HepG2 (cell line): ENCODE data around the gene GATD1. TPM values are rescaled to one million over a fixed set of nuclear protein-coding genes. Genes with fewer than 3 reads are reported as not detected.
A peak's percentile ranks its signal among the peaks of the same experiment; 100 is the strongest.

Experiments
- ARID2 ChIP-seq: sonication (generic); formaldehyde crosslinking; IDR thresholded peaks from 2 replicates; pipeline ENCODE4 v1.8.1; 2022; ENCODE audit warnings: mild to moderate bottlenecking, missing genetic modification reagents, borderline replicate concordance
- ARNT ChIP-seq: fragments of 450-650 bp; IDR thresholded peaks from 2 replicates; pipeline ENCODE4 v1.6.1; 2017
- BRD4 ChIP-seq: sonication (generic); formaldehyde crosslinking; IDR thresholded peaks from 2 replicates; pipeline ENCODE4 v1.4.0; 2020; ENCODE audit warnings: missing genetic modification reagents
- GFI1 ChIP-seq: sonication (generic); formaldehyde crosslinking; IDR thresholded peaks from 2 replicates; pipeline ENCODE4 v1.5.0; 2020; ENCODE audit warnings: missing genetic modification reagents, mild to moderate bottlenecking, borderline replicate concordance
- HNRNPK ChIP-seq: fragments of 200-400 bp; formaldehyde crosslinking; IDR thresholded peaks from 2 replicates; pipeline ENCODE4 v1.6.1; 2018; ENCODE audit warnings: low read length, low read depth, moderate library complexity, mild to moderate bottlenecking; ENCODE audit not compliant: poor library complexity, severe bottlenecking
- HOXA7 ChIP-seq: sonication (generic); formaldehyde crosslinking; IDR thresholded peaks from 2 replicates; pipeline ENCODE4 v1.8.1; 2022; ENCODE audit warnings: mild to moderate bottlenecking, missing genetic modification reagents, moderate library complexity
- NCOA2 ChIP-seq: sonication (generic); formaldehyde crosslinking; IDR thresholded peaks from 2 replicates; pipeline ENCODE4 v1.8.0; 2022; ENCODE audit warnings: inconsistent platforms
- ONECUT2 ChIP-seq: sonication (generic); formaldehyde crosslinking; IDR thresholded peaks from 2 replicates; pipeline ENCODE4 v1.4.0; 2020; ENCODE audit warnings: missing genetic modification reagents
- PHF20 ChIP-seq: sonication (generic); formaldehyde crosslinking; IDR thresholded peaks from 2 replicates; pipeline ENCODE4 v1.5.0; 2020; ENCODE audit warnings: mild to moderate bottlenecking, missing genetic modification reagents
- PPARG ChIP-seq: conservative IDR thresholded peaks from 2 replicates; pipeline ENCODE4 v1.6.1; 2016; ENCODE audit warnings: missing biosample characterization, missing genetic modification reagents
- SIX4 ChIP-seq: sonication (generic); formaldehyde crosslinking; IDR thresholded peaks from 2 replicates; pipeline ENCODE4 v1.4.0; 2020; ENCODE audit warnings: missing genetic modification reagents
- TBP ChIP-seq: sonication (generic); formaldehyde crosslinking; IDR thresholded peaks from 2 replicates; pipeline ENCODE4 v1.5.0; 2020; ENCODE audit warnings: missing genetic modification reagents
- TCF12 ChIP-seq, 2 experiments: fragments of 450-650 bp in 1 of 2; sonication (generic) in 1 of 2; formaldehyde crosslinking in 1 of 2; IDR thresholded peaks; 2 replicates each; pipeline versions ENCODE4 v1.6.1 to v1.8.0; 2017 to 2022; ENCODE audit warnings: antibody characterized with exemption in 1 of 2, mild to moderate bottlenecking in 1 of 2, missing genetic modification reagents in 1 of 2, moderate library complexity in 1 of 2
- ZNF136 ChIP-seq: sonication (generic); formaldehyde crosslinking; IDR thresholded peaks from 2 replicates; pipeline ENCODE4 v1.8.1; 2022; ENCODE audit warnings: low read depth, mild to moderate bottlenecking, moderate library complexity, missing genetic modification reagents
- ZNF432 ChIP-seq: sonication (generic); formaldehyde crosslinking; IDR thresholded peaks from 2 replicates; pipeline ENCODE4 v1.5.0; 2020; ENCODE audit warnings: missing genetic modification reagents, mild to moderate bottlenecking, borderline replicate concordance
- ZNF557 ChIP-seq: sonication (generic); formaldehyde crosslinking; IDR thresholded peaks from 2 replicates; pipeline ENCODE4 v1.4.0; 2020; ENCODE audit warnings: missing genetic modification reagents
- ZNF724P ChIP-seq: sonication (generic); formaldehyde crosslinking; IDR thresholded peaks from 2 replicates; pipeline ENCODE4 v1.8.0; 2022; ENCODE audit warnings: missing genetic modification reagents, borderline replicate concordance
- ZNF839 ChIP-seq: sonication (generic); formaldehyde crosslinking; IDR thresholded peaks from 2 replicates; pipeline ENCODE4 v1.4.0; 2020; ENCODE audit warnings: missing genetic modification reagents, mild to moderate bottlenecking, borderline replicate concordance
- polyA plus RNA-seq, 8 experiments: library from polyadenylated mRNA; depleted of rRNA in 3 of 8; stranded (reverse) in 7 of 8; unstranded in 1 of 8; fragments of >200 nt; fragmentation: Illumina TruSeq in 4 of 8; extraction: Trizol in 4 of 8; gene quantifications; 2 replicates each; pipeline versions ENCODE4 v1.2.1 to v1.2.3, GENCODE V29; 2011 to 2016; ENCODE audit warnings: low read depth in 4 of 8, missing spikeins in 1 of 8, mixed read lengths in 1 of 8; ENCODE audit not compliant: insufficient read depth in 1 of 8
- total RNA-seq, 5 experiments: library from RNA; depleted of rRNA; stranded (reverse); fragments of >200 nt; fragmentation: Illumina TruSeq; extraction: Trizol; gene quantifications; 2 replicates each; pipeline ENCODE4 v1.2.3, GENCODE V29; 2016; ENCODE audit warnings: low read depth in 1 of 5
- TF ChIP-seq, protein P1 (sequence below): sonication (generic); formaldehyde crosslinking; IDR thresholded peaks from 2 replicates; pipeline ENCODE4 v1.5.1; 2020; ENCODE audit warnings: mild to moderate bottlenecking, moderate library complexity, missing genetic modification reagents
- TF ChIP-seq, protein P2 (sequence below): sonication (generic); formaldehyde crosslinking; conservative IDR thresholded peaks from 2 replicates; pipeline ENCODE4 v1.8.0; 2022; ENCODE audit warnings: missing genetic modification reagents
- TF ChIP-seq, protein P3 (sequence below): sonication (generic); formaldehyde crosslinking; IDR thresholded peaks from 2 replicates; pipeline ENCODE4 v1.5.1; 2020; ENCODE audit warnings: mild to moderate bottlenecking, missing genetic modification reagents, moderate library complexity
- TF ChIP-seq, protein P4 (sequence below): sonication (generic); formaldehyde crosslinking; IDR thresholded peaks from 2 replicates; pipeline ENCODE4 v1.4.0; 2020; ENCODE audit warnings: missing genetic modification reagents

Gene GATD1
- total and polyA plus RNA-seq, 2 of the 13 experiments (the other 11 are each of a cell fraction or from before 2014, with no cell fraction given), result 31.3 to 60.5 TPM

DNA sequence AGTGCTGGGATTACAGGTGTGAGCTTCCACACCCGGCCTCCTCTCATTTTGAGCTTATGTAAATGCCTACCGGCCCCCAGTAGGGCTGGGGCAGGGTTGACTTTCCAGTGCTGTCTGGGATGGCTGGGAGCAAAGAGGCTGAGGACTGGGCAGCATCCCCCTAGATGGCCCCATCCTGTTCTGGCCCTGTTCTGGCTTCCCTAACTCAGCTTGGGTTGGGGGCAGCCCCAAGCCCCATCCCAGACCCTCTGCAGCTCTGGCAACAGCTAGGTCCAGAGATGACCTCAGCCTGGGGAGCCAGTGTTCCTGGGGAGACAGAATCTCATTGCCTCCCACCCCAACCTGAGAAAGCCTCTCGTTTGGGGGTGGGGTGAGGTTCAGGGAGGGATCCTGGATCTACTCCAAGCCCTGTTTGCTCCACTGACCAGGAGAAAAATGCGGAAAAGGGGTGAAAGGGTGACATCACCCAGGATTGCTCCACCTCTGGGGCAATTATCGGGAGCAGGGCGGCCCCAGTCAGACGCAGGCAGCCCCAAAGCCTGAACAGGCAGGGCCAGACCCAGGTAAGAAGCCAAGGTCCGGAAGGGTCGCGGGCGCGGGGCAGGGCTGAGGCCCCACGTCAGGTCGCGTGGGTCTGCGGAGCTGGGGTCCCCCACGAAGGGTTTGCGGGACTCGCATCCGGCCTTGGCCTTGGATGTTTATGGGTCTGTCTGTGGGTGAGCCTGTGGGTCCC lies 41.3 kb upstream of the GATD1 start, which contains the start of gene PNPLA2 (continued):
- TF ChIP-seq TBP (CRISPR knock-in tag) (no peak), ZNF136 (CRISPR knock-in tag) (no peak), HNRNPK (no peak), TCF12 (IDR thresholded peaks at IDR 0.05) (no peak), TCF12 (CRISPR knock-in tag; IDR thresholded peaks at IDR 0.05) (no peak), ONECUT2 (CRISPR knock-in tag) (no peak), PHF20 (CRISPR knock-in tag) (no peak), NCOA2 (no peak), ZNF724P (no peak), SIX4 (no peak), ZNF557 (CRISPR knock-in tag) (no peak), HOXA7 (CRISPR knock-in tag) (no peak), ARID2 (CRISPR knock-in tag) (no peak), ZNF839 (CRISPR knock-in tag) (no peak), PPARG (peak; percentile 49; the same call in 1 of the 2 replicates), GFI1 (CRISPR knock-in tag) (peak; percentile 60; the same call in 1 of the 2 replicates), BRD4 (CRISPR knock-in tag) (no peak), ZNF432 (CRISPR knock-in tag) (no peak), ARNT (no peak)
- TF ChIP-seq, protein P1, sequence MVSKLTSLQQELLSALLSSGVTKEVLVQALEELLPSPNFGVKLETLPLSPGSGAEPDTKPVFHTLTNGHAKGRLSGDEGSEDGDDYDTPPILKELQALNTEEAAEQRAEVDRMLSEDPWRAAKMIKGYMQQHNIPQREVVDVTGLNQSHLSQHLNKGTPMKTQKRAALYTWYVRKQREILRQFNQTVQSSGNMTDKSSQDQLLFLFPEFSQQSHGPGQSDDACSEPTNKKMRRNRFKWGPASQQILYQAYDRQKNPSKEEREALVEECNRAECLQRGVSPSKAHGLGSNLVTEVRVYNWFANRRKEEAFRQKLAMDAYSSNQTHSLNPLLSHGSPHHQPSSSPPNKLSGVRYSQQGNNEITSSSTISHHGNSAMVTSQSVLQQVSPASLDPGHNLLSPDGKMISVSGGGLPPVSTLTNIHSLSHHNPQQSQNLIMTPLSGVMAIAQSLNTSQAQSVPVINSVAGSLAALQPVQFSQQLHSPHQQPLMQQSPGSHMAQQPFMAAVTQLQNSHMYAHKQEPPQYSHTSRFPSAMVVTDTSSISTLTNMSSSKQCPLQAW (CRISPR knock-in tag), result peak; percentile 57
- TF ChIP-seq, protein P2, sequence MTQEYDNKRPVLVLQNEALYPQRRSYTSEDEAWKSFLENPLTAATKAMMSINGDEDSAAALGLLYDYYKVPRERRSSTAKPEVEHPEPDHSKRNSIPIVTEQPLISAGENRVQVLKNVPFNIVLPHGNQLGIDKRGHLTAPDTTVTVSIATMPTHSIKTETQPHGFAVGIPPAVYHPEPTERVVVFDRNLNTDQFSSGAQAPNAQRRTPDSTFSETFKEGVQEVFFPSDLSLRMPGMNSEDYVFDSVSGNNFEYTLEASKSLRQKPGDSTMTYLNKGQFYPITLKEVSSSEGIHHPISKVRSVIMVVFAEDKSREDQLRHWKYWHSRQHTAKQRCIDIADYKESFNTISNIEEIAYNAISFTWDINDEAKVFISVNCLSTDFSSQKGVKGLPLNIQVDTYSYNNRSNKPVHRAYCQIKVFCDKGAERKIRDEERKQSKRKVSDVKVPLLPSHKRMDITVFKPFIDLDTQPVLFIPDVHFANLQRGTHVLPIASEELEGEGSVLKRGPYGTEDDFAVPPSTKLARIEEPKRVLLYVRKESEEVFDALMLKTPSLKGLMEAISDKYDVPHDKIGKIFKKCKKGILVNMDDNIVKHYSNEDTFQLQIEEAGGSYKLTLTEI, result no peak
- TF ChIP-seq, protein P3, sequence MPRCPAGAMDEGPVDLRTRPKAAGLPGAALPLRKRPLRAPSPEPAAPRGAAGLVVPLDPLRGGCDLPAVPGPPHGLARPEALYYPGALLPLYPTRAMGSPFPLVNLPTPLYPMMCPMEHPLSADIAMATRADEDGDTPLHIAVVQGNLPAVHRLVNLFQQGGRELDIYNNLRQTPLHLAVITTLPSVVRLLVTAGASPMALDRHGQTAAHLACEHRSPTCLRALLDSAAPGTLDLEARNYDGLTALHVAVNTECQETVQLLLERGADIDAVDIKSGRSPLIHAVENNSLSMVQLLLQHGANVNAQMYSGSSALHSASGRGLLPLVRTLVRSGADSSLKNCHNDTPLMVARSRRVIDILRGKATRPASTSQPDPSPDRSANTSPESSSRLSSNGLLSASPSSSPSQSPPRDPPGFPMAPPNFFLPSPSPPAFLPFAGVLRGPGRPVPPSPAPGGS (CRISPR knock-in tag), result no peak
- TF ChIP-seq, protein P4, sequence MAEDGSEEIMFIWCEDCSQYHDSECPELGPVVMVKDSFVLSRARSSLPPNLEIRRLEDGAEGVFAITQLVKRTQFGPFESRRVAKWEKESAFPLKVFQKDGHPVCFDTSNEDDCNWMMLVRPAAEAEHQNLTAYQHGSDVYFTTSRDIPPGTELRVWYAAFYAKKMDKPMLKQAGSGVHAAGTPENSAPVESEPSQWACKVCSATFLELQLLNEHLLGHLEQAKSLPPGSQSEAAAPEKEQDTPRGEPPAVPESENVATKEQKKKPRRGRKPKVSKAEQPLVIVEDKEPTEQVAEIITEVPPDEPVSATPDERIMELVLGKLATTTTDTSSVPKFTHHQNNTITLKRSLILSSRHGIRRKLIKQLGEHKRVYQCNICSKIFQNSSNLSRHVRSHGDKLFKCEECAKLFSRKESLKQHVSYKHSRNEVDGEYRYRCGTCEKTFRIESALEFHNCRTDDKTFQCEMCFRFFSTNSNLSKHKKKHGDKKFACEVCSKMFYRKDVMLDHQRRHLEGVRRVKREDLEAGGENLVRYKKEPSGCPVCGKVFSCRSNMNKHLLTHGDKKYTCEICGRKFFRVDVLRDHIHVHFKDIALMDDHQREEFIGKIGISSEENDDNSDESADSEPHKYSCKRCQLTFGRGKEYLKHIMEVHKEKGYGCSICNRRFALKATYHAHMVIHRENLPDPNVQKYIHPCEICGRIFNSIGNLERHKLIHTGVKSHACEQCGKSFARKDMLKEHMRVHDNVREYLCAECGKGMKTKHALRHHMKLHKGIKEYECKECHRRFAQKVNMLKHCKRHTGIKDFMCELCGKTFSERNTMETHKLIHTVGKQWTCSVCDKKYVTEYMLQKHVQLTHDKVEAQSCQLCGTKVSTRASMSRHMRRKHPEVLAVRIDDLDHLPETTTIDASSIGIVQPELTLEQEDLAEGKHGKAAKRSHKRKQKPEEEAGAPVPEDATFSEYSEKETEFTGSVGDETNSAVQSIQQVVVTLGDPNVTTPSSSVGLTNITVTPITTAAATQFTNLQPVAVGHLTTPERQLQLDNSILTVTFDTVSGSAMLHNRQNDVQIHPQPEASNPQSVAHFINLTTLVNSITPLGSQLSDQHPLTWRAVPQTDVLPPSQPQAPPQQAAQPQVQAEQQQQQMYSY (CRISPR knock-in tag), result no peak
